SU-DHL-6 (cell line): ENCODE results near the gene AXL.

ENCODE experiments used
- CTCF ChIP-seq: fragments of 200-600 bp; sonication (generic); IDR thresholded peaks from one replicate; pipeline ENCODE4 v1.5.1; 2017; ENCODE audit warnings: antibody characterized with exemption, mild to moderate bottlenecking, low read length, moderate library complexity; ENCODE audit not compliant: insufficient read depth, poor library complexity, severe bottlenecking
- EZH2phosphoT487 ChIP-seq: fragments of 200-600 bp; sonication (generic), shearing (Covaris generic); conservative IDR thresholded peaks from 2 replicates; pipeline ENCODE4 v1.6.1; 2018; ENCODE audit warnings: mild to moderate bottlenecking, antibody characterized with exemption, low read length, moderate library complexity, mixed read lengths

GRCh38 chr19:41174297-41174928 is 44.6 kb upstream of the AXL start:
- TF ChIP-seq EZH2phosphoT487: no peak
- no peak for TF ChIP-seq CTCF
